HEK293 (cell line): ENCODE results near the gene TMEM91.

Source experiments
- GLIS1 ChIP-seq: fragments of 450-650 bp; formaldehyde crosslinking; IDR thresholded peaks from 2 replicates; pipeline ENCODE4 v1.5.1; 2016; ENCODE audit warnings: missing biosample characterization, missing genetic modification characterization
- IKZF3 ChIP-seq: fragments of 450-650 bp; IDR thresholded peaks from 2 replicates; pipeline ENCODE4 v1.5.0; 2018; ENCODE audit warnings: missing biosample characterization, mild to moderate bottlenecking, missing genetic modification characterization, moderate library complexity
- KLF10 ChIP-seq: fragments of 450-650 bp; IDR thresholded peaks from 2 replicates; pipeline ENCODE4 v1.5.1; 2018; ENCODE audit warnings: missing biosample characterization, mild to moderate bottlenecking, missing genetic modification characterization
- RBAK ChIP-seq: fragments of 450-650 bp; formaldehyde crosslinking; IDR thresholded peaks from 2 replicates; pipeline ENCODE4 v1.5.1; 2016; ENCODE audit warnings: missing biosample characterization, missing genetic modification characterization
- ZBTB11 ChIP-seq: fragments of 450-650 bp; formaldehyde crosslinking; conservative IDR thresholded peaks from 2 replicates; pipeline ENCODE4 v1.5.1; 2016; ENCODE audit warnings: low read depth, missing biosample characterization, missing genetic modification characterization
- ZNF239 ChIP-seq: fragments of 450-650 bp; formaldehyde crosslinking; IDR thresholded peaks from 2 replicates; pipeline ENCODE4 v1.5.1; 2016; ENCODE audit warnings: missing biosample characterization, missing genetic modification characterization
- ZNF280C ChIP-seq: fragments of 450-650 bp; formaldehyde crosslinking; IDR thresholded peaks from 2 replicates; pipeline ENCODE4 v1.5.1; 2016; ENCODE audit warnings: missing biosample characterization, missing genetic modification characterization
- ZNF585B ChIP-seq: fragments of 450-650 bp; formaldehyde crosslinking; IDR thresholded peaks from 2 replicates; pipeline ENCODE4 v1.5.1; 2016; ENCODE audit warnings: missing biosample characterization, missing genetic modification characterization
- TF ChIP-seq, protein P1 (sequence below): fragments of 450-650 bp; formaldehyde crosslinking; IDR thresholded peaks from 2 replicates; pipeline ENCODE4 v1.5.1; 2016; ENCODE audit warnings: missing biosample characterization, missing genetic modification characterization

- TF ChIP-seq ZNF280C (tag by site-specific recombination) (no peak), ZNF239 (tag by site-specific recombination) (no peak), ZBTB11 (tag by site-specific recombination) (no peak), KLF10 (tag by site-specific recombination) (no peak), GLIS1 (tag by site-specific recombination) (no peak), ZNF585B (tag by site-specific recombination) (no peak), RBAK (no peak), IKZF3 (tag by site-specific recombination) (no peak)
- TF ChIP-seq, protein P1, sequence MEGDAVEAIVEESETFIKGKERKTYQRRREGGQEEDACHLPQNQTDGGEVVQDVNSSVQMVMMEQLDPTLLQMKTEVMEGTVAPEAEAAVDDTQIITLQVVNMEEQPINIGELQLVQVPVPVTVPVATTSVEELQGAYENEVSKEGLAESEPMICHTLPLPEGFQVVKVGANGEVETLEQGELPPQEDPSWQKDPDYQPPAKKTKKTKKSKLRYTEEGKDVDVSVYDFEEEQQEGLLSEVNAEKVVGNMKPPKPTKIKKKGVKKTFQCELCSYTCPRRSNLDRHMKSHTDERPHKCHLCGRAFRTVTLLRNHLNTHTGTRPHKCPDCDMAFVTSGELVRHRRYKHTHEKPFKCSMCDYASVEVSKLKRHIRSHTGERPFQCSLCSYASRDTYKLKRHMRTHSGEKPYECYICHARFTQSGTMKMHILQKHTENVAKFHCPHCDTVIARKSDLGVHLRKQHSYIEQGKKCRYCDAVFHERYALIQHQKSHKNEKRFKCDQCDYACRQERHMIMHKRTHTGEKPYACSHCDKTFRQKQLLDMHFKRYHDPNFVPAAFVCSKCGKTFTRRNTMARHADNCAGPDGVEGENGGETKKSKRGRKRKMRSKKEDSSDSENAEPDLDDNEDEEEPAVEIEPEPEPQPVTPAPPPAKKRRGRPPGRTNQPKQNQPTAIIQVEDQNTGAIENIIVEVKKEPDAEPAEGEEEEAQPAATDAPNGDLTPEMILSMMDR (tag by site-specific recombination), result no peak
Observed at GRCh38 chr19:41359741-41360140, 16.6 kb upstream of the TMEM91 start.
